Loucy (cell line): Measurements from ENCODE around the gene IGSF23.
A peak's percentile ranks its signal among the peaks of the same experiment; 100 is the strongest.

Source experiments
- H2AFZ ChIP-seq: fragments of 200-600 bp; sonication (generic); 2 replicates; pipeline ENCODE4 v1.6.0; 2016; ENCODE audit warnings: antibody characterized with exemption, mild to moderate bottlenecking, low read length, moderate library complexity
- H3F3A ChIP-seq: fragments of 200-600 bp; 2 replicates; pipeline ENCODE4 v1.6.0; 2016; ENCODE audit warnings: antibody characterized with exemption, low read depth, mild to moderate bottlenecking
- H3K27me3 ChIP-seq: fragments of 200-600 bp; sonication (generic); 2 replicates; pipeline ENCODE4 v1.6.1; 2014; ENCODE audit warnings: low read length, mild to moderate bottlenecking; ENCODE audit not compliant: insufficient read depth, poor library complexity, severe bottlenecking
- H3K36me3 ChIP-seq: fragments of 200-600 bp; sonication (generic); 2 replicates; pipeline ENCODE4 v1.6.1; 2016; ENCODE audit warnings: low read length; ENCODE audit not compliant: insufficient read depth
- H3K4me1 ChIP-seq: fragments of 200-600 bp; sonication (generic); 2 replicates; pipeline ENCODE4 v1.5.1; 2014; ENCODE audit warnings: low read length, mild to moderate bottlenecking; ENCODE audit not compliant: insufficient read depth, poor library complexity, severe bottlenecking
- H3K4me2 ChIP-seq: fragments of 200-600 bp; sonication (generic); 2 replicates; pipeline ENCODE4 v1.6.0; 2014; ENCODE audit warnings: antibody characterized with exemption, low read length, low read depth, mild to moderate bottlenecking; ENCODE audit not compliant: poor library complexity, severe bottlenecking
- H3K4me3 ChIP-seq: fragments of 200-600 bp; sonication (generic); 2 replicates; pipeline ENCODE4 v1.5.1; 2014; ENCODE audit warnings: low read length, mild to moderate bottlenecking, mixed read lengths; ENCODE audit not compliant: poor library complexity, severe bottlenecking
- H3K79me2 ChIP-seq: fragments of 200-600 bp; sonication (generic); 2 replicates; pipeline ENCODE4 v1.6.1; 2014; ENCODE audit warnings: low read length; ENCODE audit not compliant: insufficient read depth
- H3K9ac ChIP-seq: fragments of 200-600 bp; sonication (generic); 2 replicates; pipeline ENCODE4 v1.6.0; 2014; ENCODE audit warnings: mild to moderate bottlenecking, low read depth, low read length, moderate library complexity; ENCODE audit not compliant: poor library complexity, severe bottlenecking
- H3K9me2 ChIP-seq: fragments of 200-600 bp; sonication (generic); replicated peaks from 2 replicates; pipeline ENCODE4 v1.6.1; 2016; ENCODE audit warnings: low read depth, low read length, mixed read lengths
- H3K9me3 ChIP-seq: fragments of 200-600 bp; sonication (generic); 2 replicates; pipeline ENCODE4 v1.6.1; 2014; ENCODE audit warnings: mild to moderate bottlenecking, antibody characterized with exemption, low read length, low read depth; ENCODE audit not compliant: insufficient read depth
- H4K20me1 ChIP-seq: fragments of 200-600 bp; sonication (generic); 2 replicates; pipeline ENCODE4 v1.6.0; 2014; ENCODE audit warnings: antibody characterized with exemption, low read length, mild to moderate bottlenecking; ENCODE audit not compliant: insufficient read depth, poor library complexity, severe bottlenecking
- CTCF ChIP-seq: fragments of 200-600 bp; sonication (generic); conservative IDR thresholded peaks from 2 replicates; pipeline ENCODE4 v1.5.1; 2014; ENCODE audit warnings: mild to moderate bottlenecking, antibody characterized with exemption, low read length
- EZH2phosphoT487 ChIP-seq: fragments of 200-600 bp; IDR thresholded peaks from 2 replicates; pipeline ENCODE4 v1.6.1; 2018; ENCODE audit warnings: antibody characterized with exemption, mild to moderate bottlenecking, moderate library complexity, borderline replicate concordance

IGSF23 gene

GRCh38 chr19:44581288-44581687 is 32.1 kb upstream of the IGSF23 start:
- no peaks in the 10 kb centered on the region for H3K9me2 ChIP-seq
- no peaks in the 10 kb centered on the region for H3K4me1 ChIP-seq
- no peak overlapping the region for H3K4me2 ChIP-seq
- H4K20me1 ChIP-seq: no peaks in the 10 kb centered on the region
- H3K9me3 ChIP-seq: no peaks in the 10 kb centered on the region; the same call in 1 of the 2 replicates
- no peaks in the 10 kb centered on the region for H3K27me3 ChIP-seq
- H3K79me2 ChIP-seq: no peaks in the 10 kb centered on the region
- no peak overlapping the region for H3K4me3 ChIP-seq
- no peak overlapping the region for H2AFZ ChIP-seq
- no peak overlapping the region for H3K9ac ChIP-seq
- TF ChIP-seq CTCF (no peak), EZH2phosphoT487 (no peak)
- H3F3A ChIP-seq: no peaks in the 10 kb centered on the region
- no peaks in the 10 kb centered on the region for H3K36me3 ChIP-seq

- Histone ChIP-seq H3K36me3 (no peaks in the 10 kb centered on the region), H3K27me3 (no peaks in the 10 kb centered on the region), H3K9ac (no peak overlapping the region), H3F3A (no peaks in the 10 kb centered on the region), H3K4me2 (no peak overlapping the region), H3K4me1 (no peaks in the 10 kb centered on the region), H3K79me2 (no peaks in the 10 kb centered on the region), H4K20me1 (no peaks in the 10 kb centered on the region), H2AFZ (no peak overlapping the region), H3K9me3 (peaks cover 3% of the 10 kb centered on the region; the same call in 1 of the 2 replicates), H3K9me2 (no peaks in the 10 kb centered on the region), H3K4me3 (no peak overlapping the region)
- TF ChIP-seq CTCF (peak; percentile 37), EZH2phosphoT487 (no peak)
Measured at GRCh38 chr19:44582581-44583265, 30.6 kb upstream of the IGSF23 start.

GRCh38 chr19:44585371-44586133 is 27.8 kb upstream of the IGSF23 start:
- H2AFZ ChIP-seq: no peak overlapping the region
- no peaks in the 10 kb centered on the region for H3K79me2 ChIP-seq
- H3K9ac ChIP-seq: no peak overlapping the region
- peaks cover 3% of the 10 kb centered on the region; the same call in 1 of the 2 replicates for H3K9me3 ChIP-seq
- no peaks in the 10 kb centered on the region for H3K9me2 ChIP-seq
- no peak for TF ChIP-seq EZH2phosphoT487
- no peaks in the 10 kb centered on the region for H3K27me3 ChIP-seq
- no peaks in the 10 kb centered on the region for H4K20me1 ChIP-seq
- no peaks in the 10 kb centered on the region for H3K36me3 ChIP-seq
- H3K4me1 ChIP-seq: no peaks in the 10 kb centered on the region
- H3F3A ChIP-seq: no peaks in the 10 kb centered on the region
- no peak overlapping the region for H3K4me2 ChIP-seq
- H3K4me3 ChIP-seq: no peak overlapping the region
